Upper lobe of left lung (tissue), 4 donors: ENCODE data around the gene TTYH3.

Source experiments
- CTCF ChIP-seq, 6 experiments: fragments of 450-650 bp in 4 of 6; fragments of 200-600 bp in 2 of 6; sonication (generic) in 2 of 6; IDR thresholded peaks; one replicate each; pipeline ENCODE4 v1.5.1; 2016 to 2019; ENCODE audit warnings: antibody characterized with exemption in 6 of 6
- POLR2AphosphoS5 ChIP-seq, 2 donors: sonication (generic); formaldehyde crosslinking; IDR thresholded peaks; one replicate each; pipeline ENCODE4 v1.5.1; 2017; ENCODE audit warnings: antibody characterized with exemption in 2 of 2

GRCh38 chr7:2603044-2603965 lies 28.5 kb upstream of the TTYH3 start:
- TF ChIP-seq POLR2AphosphoS5 (IDR thresholded peaks at IDR 0.05) (no peak), CTCF (IDR thresholded peaks at IDR 0.05) (no peak)
